Measurements from ENCODE around the gene KLK3. TPM values are rescaled to one million over a fixed set of nuclear protein-coding genes. Genes with fewer than 3 reads are reported as not detected.

Gene KLK3
- total and polyA plus RNA-seq, 2 of the 13 experiments (the other 11 are each of a cell fraction or from before 2014, with no cell fraction given) = not detected

DNA sequence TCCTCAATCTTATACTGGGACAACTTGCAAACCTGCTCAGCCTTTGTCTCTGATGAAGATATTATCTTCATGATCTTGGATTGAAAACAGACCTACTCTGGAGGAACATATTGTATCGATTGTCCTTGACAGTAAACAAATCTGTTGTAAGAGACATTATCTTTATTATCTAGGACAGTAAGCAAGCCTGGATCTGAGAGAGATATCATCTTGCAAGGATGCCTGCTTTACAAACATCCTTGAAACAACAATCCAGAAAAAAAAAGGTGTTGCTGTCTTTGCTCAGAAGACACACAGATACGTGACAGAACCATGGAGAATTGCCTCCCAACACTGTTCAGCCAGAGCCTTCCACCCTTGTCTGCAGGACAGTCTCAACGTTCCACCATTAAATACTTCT is 4.0 kb upstream of the KLK3 start:
- H3K36me3 ChIP-seq (replicated peaks in 1 of 2; ENCODE audit: control insufficient read depth in 1 of 2, insufficient read depth in 2 of 2, low read length in 2 of 2) = no peaks in the 10 kb centered on the region
- no peaks in the 10 kb centered on the region for H3K9me3 ChIP-seq (ENCODE audit: low read length)
- intact Hi-C loops (cut with micrococcal nuclease; ENCODE audit: unreplicated experiment) (no loop called here), in situ Hi-C loops (cut with HindIII; ENCODE audit: extremely low pct_ligation_motif_present, low pct_unique_long_range_greater_than_20kb) (no loop called here)
- H4K20me1 ChIP-seq (ENCODE audit: insufficient read depth, low read length) = no peaks in the 10 kb centered on the region
- POLR2A ChIA-PET = no interaction called here
- BruUV-seq (replicated peaks) = no TSS peak
- FAIRE-seq = no peak
- H2AFZ ChIP-seq (ENCODE audit: low read length) = no peak overlapping the region
- no peak overlapping the region for H3K4me3 ChIP-seq (replicated peaks in 1 of 3; ENCODE audit: insufficient read depth in 1 of 3, low read depth in 2 of 3, low read length in 3 of 3)
- WGBS (ENCODE audit: low lambda C conversion rate) = 3% methylated on average over 3 of the region's 3 CpGs
- H3K4me1 ChIP-seq (ENCODE audit: insufficient read depth, low read length) = no peaks in the 10 kb centered on the region
- DNase-seq (ENCODE audit: low spot score) = no peak
- H3K27ac ChIP-seq (ENCODE audit: extremely low read length, insufficient read depth, low read length) = no peak overlapping the region
- no peaks in the 10 kb centered on the region for H3K79me2 ChIP-seq (ENCODE audit: insufficient read depth, low read length)
- CTCF ChIA-PET (ENCODE audit: low intra/inter-chr PET ratio, low total read pairs) = no interaction called here
- H3K4me2 ChIP-seq (ENCODE audit: low read depth, low read length) = no peak overlapping the region
- no peak for ATAC-seq
- H3K9ac ChIP-seq (ENCODE audit: insufficient read depth, low read depth, low read length) = no peak overlapping the region
- H3K27me3 ChIP-seq (ENCODE audit: control insufficient read depth in 1 of 2, insufficient read depth in 2 of 2, low read length in 2 of 2) = no peaks in the 10 kb centered on the region; a peak in 1 of 5 replicates
- TF ChIP-seq ZNF446 (CRISPR knock-in tag; IDR thresholded peaks at IDR 0.05) (no peak), ZNF124 (CRISPR knock-in tag; IDR thresholded peaks at IDR 0.05) (no peak), SMYD3 (CRISPR knock-in tag; IDR thresholded peaks at IDR 0.05) (no peak), KLF16 (CRISPR knock-in tag; IDR thresholded peaks at IDR 0.05) (no peak), PCBP2 (optimal IDR thresholded peaks at IDR 0.05; ENCODE audit: low read depth, low read length, poor library complexity, severe bottlenecking) (no peak), SIX1 (CRISPR knock-in tag; IDR thresholded peaks at IDR 0.05; ENCODE audit: borderline replicate concordance) (no peak), CHD4 (IDR thresholded peaks at IDR 0.05; ENCODE audit: borderline replicate concordance, low read length) (no peak), ZNF44 (CRISPR knock-in tag; IDR thresholded peaks at IDR 0.05) (no peak), ZBTB3 (CRISPR knock-in tag; IDR thresholded peaks at IDR 0.05; ENCODE audit: borderline replicate concordance, low read depth) (no peak)
- TF ChIP-seq, protein P1, sequence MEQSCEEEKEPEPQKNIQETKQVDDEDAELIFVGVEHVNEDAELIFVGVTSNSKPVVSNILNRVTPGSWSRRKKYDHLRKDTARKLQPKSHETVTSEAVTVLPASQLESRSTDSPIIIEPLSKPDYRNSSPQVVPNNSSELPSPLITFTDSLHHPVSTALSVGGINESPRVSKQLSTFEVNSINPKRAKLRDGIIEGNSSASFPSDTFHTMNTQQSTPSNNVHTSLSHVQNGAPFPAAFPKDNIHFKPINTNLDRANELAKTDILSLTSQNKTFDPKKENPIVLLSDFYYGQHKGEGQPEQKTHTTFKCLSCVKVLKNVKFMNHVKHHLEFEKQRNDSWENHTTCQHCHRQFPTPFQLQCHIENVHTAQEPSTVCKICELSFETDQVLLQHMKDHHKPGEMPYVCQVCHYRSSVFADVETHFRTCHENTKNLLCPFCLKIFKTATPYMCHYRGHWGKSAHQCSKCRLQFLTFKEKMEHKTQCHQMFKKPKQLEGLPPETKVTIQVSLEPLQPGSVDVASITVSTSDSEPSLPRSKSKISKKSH (CRISPR knock-in tag; IDR thresholded peaks at IDR 0.05; ENCODE audit: borderline replicate concordance) = no peak
- TF ChIP-seq, protein P2, sequence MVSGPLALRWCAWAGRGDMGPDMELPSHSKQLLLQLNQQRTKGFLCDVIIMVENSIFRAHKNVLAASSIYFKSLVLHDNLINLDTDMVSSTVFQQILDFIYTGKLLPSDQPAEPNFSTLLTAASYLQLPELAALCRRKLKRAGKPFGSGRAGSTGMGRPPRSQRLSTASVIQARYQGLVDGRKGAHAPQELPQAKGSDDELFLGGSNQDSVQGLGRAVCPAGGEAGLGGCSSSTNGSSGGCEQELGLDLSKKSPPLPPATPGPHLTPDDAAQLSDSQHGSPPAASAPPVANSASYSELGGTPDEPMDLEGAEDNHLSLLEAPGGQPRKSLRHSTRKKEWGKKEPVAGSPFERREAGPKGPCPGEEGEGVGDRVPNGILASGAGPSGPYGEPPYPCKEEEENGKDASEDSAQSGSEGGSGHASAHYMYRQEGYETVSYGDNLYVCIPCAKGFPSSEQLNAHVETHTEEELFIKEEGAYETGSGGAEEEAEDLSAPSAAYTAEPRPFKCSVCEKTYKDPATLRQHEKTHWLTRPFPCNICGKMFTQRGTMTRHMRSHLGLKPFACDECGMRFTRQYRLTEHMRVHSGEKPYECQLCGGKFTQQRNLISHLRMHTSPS (CRISPR knock-in tag; IDR thresholded peaks at IDR 0.05; ENCODE audit: low read depth) = no peak
- TF ChIP-seq, protein P3, sequence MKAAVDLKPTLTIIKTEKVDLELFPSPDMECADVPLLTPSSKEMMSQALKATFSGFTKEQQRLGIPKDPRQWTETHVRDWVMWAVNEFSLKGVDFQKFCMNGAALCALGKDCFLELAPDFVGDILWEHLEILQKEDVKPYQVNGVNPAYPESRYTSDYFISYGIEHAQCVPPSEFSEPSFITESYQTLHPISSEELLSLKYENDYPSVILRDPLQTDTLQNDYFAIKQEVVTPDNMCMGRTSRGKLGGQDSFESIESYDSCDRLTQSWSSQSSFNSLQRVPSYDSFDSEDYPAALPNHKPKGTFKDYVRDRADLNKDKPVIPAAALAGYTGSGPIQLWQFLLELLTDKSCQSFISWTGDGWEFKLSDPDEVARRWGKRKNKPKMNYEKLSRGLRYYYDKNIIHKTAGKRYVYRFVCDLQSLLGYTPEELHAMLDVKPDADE (CRISPR knock-in tag; IDR thresholded peaks at IDR 0.05) = no peak
- TF ChIP-seq, protein P4, sequence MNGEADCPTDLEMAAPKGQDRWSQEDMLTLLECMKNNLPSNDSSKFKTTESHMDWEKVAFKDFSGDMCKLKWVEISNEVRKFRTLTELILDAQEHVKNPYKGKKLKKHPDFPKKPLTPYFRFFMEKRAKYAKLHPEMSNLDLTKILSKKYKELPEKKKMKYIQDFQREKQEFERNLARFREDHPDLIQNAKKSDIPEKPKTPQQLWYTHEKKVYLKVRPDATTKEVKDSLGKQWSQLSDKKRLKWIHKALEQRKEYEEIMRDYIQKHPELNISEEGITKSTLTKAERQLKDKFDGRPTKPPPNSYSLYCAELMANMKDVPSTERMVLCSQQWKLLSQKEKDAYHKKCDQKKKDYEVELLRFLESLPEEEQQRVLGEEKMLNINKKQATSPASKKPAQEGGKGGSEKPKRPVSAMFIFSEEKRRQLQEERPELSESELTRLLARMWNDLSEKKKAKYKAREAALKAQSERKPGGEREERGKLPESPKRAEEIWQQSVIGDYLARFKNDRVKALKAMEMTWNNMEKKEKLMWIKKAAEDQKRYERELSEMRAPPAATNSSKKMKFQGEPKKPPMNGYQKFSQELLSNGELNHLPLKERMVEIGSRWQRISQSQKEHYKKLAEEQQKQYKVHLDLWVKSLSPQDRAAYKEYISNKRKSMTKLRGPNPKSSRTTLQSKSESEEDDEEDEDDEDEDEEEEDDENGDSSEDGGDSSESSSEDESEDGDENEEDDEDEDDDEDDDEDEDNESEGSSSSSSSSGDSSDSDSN (CRISPR knock-in tag; IDR thresholded peaks at IDR 0.05) = no peak

Data from HepG2 (cell line).